Gastrocnemius medialis (tissue), 4 donors: ENCODE results near the gene SLC4A1AP.

ENCODE experiments used
- CTCF ChIP-seq, 5 experiments: fragments of 450-650 bp in 3 of 5; fragments of 200-600 bp in 2 of 5; sonication (generic) in 2 of 5; IDR thresholded peaks in 4 of 5; conservative IDR thresholded peaks in 1 of 5; 1 replicate in 4 of 5; 2 replicates in 1 of 5; pipeline ENCODE4 v1.5.1; 2016 to 2019; ENCODE audit warnings: antibody characterized with exemption in 5 of 5, mild to moderate bottlenecking in 3 of 5, moderate library complexity in 3 of 5
- POLR2A ChIP-seq, 2 donors: fragments of 450-650 bp; IDR thresholded peaks; one replicate each; pipeline ENCODE4 v1.6.1; 2017; ENCODE audit warnings: antibody characterized with exemption in 2 of 2, mild to moderate bottlenecking in 2 of 2, moderate library complexity in 2 of 2

DNA sequence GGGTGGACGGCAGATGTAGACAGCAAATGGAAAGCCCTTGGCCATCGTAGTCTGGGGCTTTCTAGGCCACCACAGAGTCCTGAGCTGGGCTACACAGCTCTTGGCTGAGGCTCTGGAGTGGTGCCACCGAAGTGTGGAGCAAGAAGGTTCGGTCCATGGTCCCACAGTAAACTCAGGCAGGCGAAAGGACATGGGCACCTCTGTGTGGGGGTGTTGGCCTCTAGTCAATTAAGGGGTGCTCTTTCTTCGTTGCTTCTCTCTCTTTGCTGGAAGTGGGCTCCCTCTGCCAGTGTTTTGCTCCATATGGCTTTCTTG, 73.2 kb downstream of the SLC4A1AP start:
- TF ChIP-seq CTCF (IDR thresholded peaks at IDR 0.05 in 4 of 5, conservative IDR thresholded peaks at IDR 0.05 in 1 of 5) (no peak), POLR2A (IDR thresholded peaks at IDR 0.05) (no peak)
